D721Med (cell line): ENCODE results near the gene USF2.

Experiments used
- DNase-seq: peaks from one replicate; pipeline ENCODE4 v3.0.0; 2011; ENCODE audit warnings: low spot score; ENCODE audit not compliant: insufficient read length
- FAIRE-seq: peaks from 2 replicates; lab custom pipeline; 2011; peaks lifted over from hg19 to GRCh38; lab: Jason Lieb, UNC
- CTCF ChIP-seq: IDR thresholded peaks from 2 replicates; pipeline ENCODE4 v1.5.1; 2012; ENCODE audit warnings: mild to moderate bottlenecking, control low read depth; ENCODE audit not compliant: insufficient read depth; ENCODE audit errors: missing control alignments

Gene USF2

GRCh38 chr19:35267818-35268535 lies 785 bp upstream of the USF2 start:
- DNase-seq (peak; percentile 91), FAIRE-seq (no peak)
- no peak for TF ChIP-seq CTCF

GRCh38 chr19:35269438-35270117 lies 816 bp downstream of the USF2 start:
- FAIRE-seq = no peak
- DNase-seq = no peak
- TF ChIP-seq CTCF = peak; percentile 24

GRCh38 chr19:35270381-35270811 lies 1.6 kb downstream of the USF2 start:
- FAIRE-seq = no peak

GRCh38 chr19:35271546-35271945 lies 2.8 kb downstream of the USF2 start:
- TF ChIP-seq CTCF = no peak
- DNase-seq = no peak
- no peak for FAIRE-seq

More at GRCh38 chr19:35270381-35270811, 1.6 kb downstream of the USF2 start:
- TF ChIP-seq CTCF = no peak
- DNase-seq = no peak

GRCh38 chr19:35272122-35272719 lies 3.5 kb downstream of the USF2 start:
- DNase-seq (no peak), FAIRE-seq (no peak)
- TF ChIP-seq CTCF = no peak

- TF ChIP-seq CTCF = no peak
- FAIRE-seq = no peak
- no peak for DNase-seq
Observed at GRCh38 chr19:35272954-35273649, 4.3 kb downstream of the USF2 start.
